MCF 10A (cell line): ENCODE data around the gene HPS4. TPM values are rescaled to one million over a fixed set of nuclear protein-coding genes. Genes with fewer than 3 reads are reported as not detected.

Experiments
- BruUV-seq: library from RNA; stranded (reverse); fragments of 400-500 nt; replicated peaks from 2 replicates; lab custom pipeline; 2021; lab: Mats Ljungman, UMichigan
- CTCF ChIA-PET: fragments of 300-600 bp; sonication (Branson Sonifier 250); formaldehyde crosslinking; extraction: SDS; loops from one replicate; lab custom pipeline; 2021; ENCODE audit warnings: antibody characterized with exemption, inconsistent platforms; lab: Yijun Ruan, JAX
- POLR2A ChIA-PET: fragments of 300-600, 350-650 bp; sonication (Branson Sonifier 250); formaldehyde crosslinking; extraction: SDS; loops from one replicate; lab custom pipeline; 2020; ENCODE audit warnings: antibody characterized with exemption, inconsistent platforms; lab: Yijun Ruan, JAX
- DNase-seq: peaks from one replicate; pipeline ENCODE4 v3.0.0-alpha.2; 2018; ENCODE audit not compliant: unreplicated experiment
- H3K27ac Mint-ChIP-seq: one replicate; pipeline ENCODE4 v1.8.0; 2022; ENCODE audit warnings: mild to moderate bottlenecking, low read depth, mixed read lengths; ENCODE audit not compliant: unreplicated experiment
- H3K27me3 Mint-ChIP-seq: one replicate; pipeline ENCODE4 v1.8.0; 2022; ENCODE audit warnings: mixed read lengths; ENCODE audit not compliant: insufficient read depth, unreplicated experiment
- H3K36me3 Mint-ChIP-seq: one replicate; pipeline ENCODE4 v1.8.0; 2022; ENCODE audit warnings: mild to moderate bottlenecking, moderate library complexity, mixed read lengths; ENCODE audit not compliant: insufficient read depth, unreplicated experiment
- H3K4me1 Mint-ChIP-seq: one replicate; pipeline ENCODE4 v1.8.0; 2022; ENCODE audit warnings: mixed read lengths; ENCODE audit not compliant: insufficient read depth, unreplicated experiment
- H3K4me3 Mint-ChIP-seq: one replicate; pipeline ENCODE4 v1.8.0; 2022; ENCODE audit warnings: mild to moderate bottlenecking, moderate library complexity, mixed read lengths; ENCODE audit not compliant: unreplicated experiment
- H3K9me3 Mint-ChIP-seq: one replicate; pipeline ENCODE4 v1.8.0; 2022; ENCODE audit warnings: mixed read lengths; ENCODE audit not compliant: unreplicated experiment
- CTCF ChIP-seq: fragments of 200-600 bp; IDR thresholded peaks from one replicate; pipeline ENCODE4 v1.8.0; 2022; ENCODE audit warnings: antibody characterized with exemption, mild to moderate bottlenecking; ENCODE audit not compliant: unreplicated experiment
- intact Hi-C: fragments of 100-400 bp; cut with micrococcal nuclease; formaldehyde crosslinking; loops from 2 replicates; pipeline ENCODE4 v1.14.1; 2022
- total RNA-seq: library from RNA; stranded (reverse); gene quantifications from 2 replicates; pipeline ENCODE4 v1.2.3, GENCODE V29; 2022

The HPS4 gene
- total RNA-seq, 1 experiment from 2014 or later, result 35.6 TPM

DNA sequence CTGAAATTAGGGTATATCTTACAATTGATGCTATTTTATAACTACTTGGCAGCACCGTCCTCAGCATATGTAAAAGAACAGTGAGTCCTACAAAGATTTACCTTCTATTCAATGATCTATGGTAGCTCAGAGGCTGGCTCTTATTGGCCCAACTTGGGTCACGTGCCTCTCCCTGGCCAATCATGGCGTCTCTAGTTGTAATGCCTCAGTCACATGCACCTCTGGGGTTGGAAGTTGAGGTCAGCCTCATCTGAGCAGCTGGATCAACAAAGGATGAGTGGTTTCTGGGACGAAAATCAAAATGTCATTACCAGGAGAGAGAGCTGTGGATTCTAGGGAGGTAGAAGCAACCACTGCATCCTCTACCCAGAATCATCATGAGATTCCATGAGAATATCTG lies 77.5 kb downstream of the HPS4 start:
- no peak overlapping the region for H3K27ac Mint-ChIP-seq
- no peak overlapping the region for H3K4me3 Mint-ChIP-seq
- no peaks in the 10 kb centered on the region for H3K4me1 Mint-ChIP-seq
- no peaks in the 10 kb centered on the region for H3K36me3 Mint-ChIP-seq
- CTCF ChIA-PET, result interaction anchor here (0.6 to 2.4 kb wide), 4 partner anchors 54 to 1484 kb away, joined by 3 to 22 read pairs (median 5); no protein-coding TSS in a partner anchor
- no peaks in the 10 kb centered on the region for H3K27me3 Mint-ChIP-seq
- BruUV-seq, result no TSS peak
- no peaks in the 10 kb centered on the region for H3K9me3 Mint-ChIP-seq
- DNase-seq, result no peak
- intact Hi-C loops, result no loop called here
- TF ChIP-seq CTCF, result no peak
- POLR2A ChIA-PET, result no interaction called here

DNA sequence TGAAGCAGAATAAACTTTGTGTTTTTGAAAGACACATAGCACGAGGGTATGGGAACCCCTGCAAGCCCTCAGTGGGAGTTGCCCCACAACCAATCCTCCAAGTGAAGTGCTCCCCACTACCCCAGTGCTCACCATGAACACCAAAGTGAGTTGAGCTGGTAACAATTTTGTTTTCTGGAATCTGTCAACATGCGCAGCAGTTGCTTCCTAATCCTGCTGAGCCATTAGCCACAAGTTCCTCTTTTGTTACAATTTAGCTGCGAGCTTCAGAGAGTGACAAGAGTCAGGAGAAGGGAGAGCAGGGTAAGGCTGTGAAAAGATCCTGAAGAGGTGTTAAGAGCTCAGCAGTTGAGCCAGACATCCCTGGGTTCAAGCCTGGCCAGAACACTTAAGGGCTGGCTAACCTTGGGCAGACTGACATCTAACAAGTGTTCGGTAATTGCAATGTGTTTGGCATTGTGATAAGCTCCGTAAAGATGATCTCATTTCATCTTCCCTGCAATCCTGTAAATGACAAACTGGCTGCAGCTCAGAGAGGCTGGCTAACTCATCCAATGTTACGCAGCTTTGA lies 78.6 kb downstream of the HPS4 start:
- DNase-seq, result no peak
- Mint-ChIP-seq H3K9me3 (no peaks in the 10 kb centered on the region), H3K4me1 (no peaks in the 10 kb centered on the region), H3K4me3 (no peak overlapping the region), H3K27ac (no peak overlapping the region), H3K36me3 (no peaks in the 10 kb centered on the region), H3K27me3 (no peaks in the 10 kb centered on the region)
- CTCF ChIA-PET, result interaction anchor here (0.7 to 2.4 kb wide), 4 partner anchors 55 to 899 kb away, joined by 3 to 22 read pairs (median 4); no protein-coding TSS in a partner anchor
- no TSS peak for BruUV-seq
- TF ChIP-seq CTCF, result no peak
- POLR2A ChIA-PET, result interaction anchor here (1.1 kb wide), 1 partner anchor 48 kb away, joined by 3 read pairs; no protein-coding TSS in a partner anchor
- intact Hi-C loops, result no loop called here

GRCh38 chr22:26401726-26402125 lies 81.9 kb downstream of the HPS4 start:
- no TSS peak for BruUV-seq
- Mint-ChIP-seq H3K36me3 (no peaks in the 10 kb centered on the region), H3K9me3 (no peaks in the 10 kb centered on the region), H3K4me3 (no peak overlapping the region), H3K27me3 (peaks cover 10% of the 10 kb centered on the region), H3K4me1 (peaks cover 5% of the 10 kb centered on the region), H3K27ac (no peak overlapping the region)
- TF ChIP-seq CTCF, result no peak
- DNase-seq, result no peak
- intact Hi-C loops, result no loop called here
- CTCF ChIA-PET, result interaction anchor here (0.7 to 10.3 kb wide), 3 partner anchors 36 to 223 kb away, joined by 3 to 172 read pairs (median 6); no protein-coding TSS in a partner anchor
- POLR2A ChIA-PET, result interaction anchor here (0.6 kb wide), 1 partner anchor 35 kb away, joined by 3 read pairs; no protein-coding TSS in a partner anchor

Other genes starting within 250 kb of the HPS4 start
- gene ASPHD2, start 54.5 kb downstream of the HPS4 start, total RNA-seq, result 4.0 and 4.8 TPM in 2 replicates
- gene SRRD, start 94 bp upstream of the HPS4 start, total RNA-seq, result 22.4 and 27.9 TPM in 2 replicates
- 41.0 and 58.9 TPM in 2 replicates for gene TFIP11, start 28.7 kb upstream of the HPS4 start, total RNA-seq
- gene TPST2, start 106.3 kb upstream of the HPS4 start, total RNA-seq, result 6.1 and 7.0 TPM in 2 replicates
- not detected in 2 replicates for gene CRYBB1, start 134.2 kb upstream of the HPS4 start, total RNA-seq
- not detected in 2 replicates for gene CRYBA4, start 138.2 kb upstream of the HPS4 start, total RNA-seq
- 0.49 and 0.56 TPM in 2 replicates for gene MIAT, start 173.8 kb upstream of the HPS4 start, total RNA-seq